GM18526 (cell line): Measurements from ENCODE around the gene AGO4.

Experiments
- POLR2A ChIP-seq: IDR thresholded peaks from 3 replicates; pipeline ENCODE4 v1.6.1; 2011; ENCODE audit not compliant: insufficient read length; ENCODE audit errors: extremely low read depth

Gene AGO4

DNA sequence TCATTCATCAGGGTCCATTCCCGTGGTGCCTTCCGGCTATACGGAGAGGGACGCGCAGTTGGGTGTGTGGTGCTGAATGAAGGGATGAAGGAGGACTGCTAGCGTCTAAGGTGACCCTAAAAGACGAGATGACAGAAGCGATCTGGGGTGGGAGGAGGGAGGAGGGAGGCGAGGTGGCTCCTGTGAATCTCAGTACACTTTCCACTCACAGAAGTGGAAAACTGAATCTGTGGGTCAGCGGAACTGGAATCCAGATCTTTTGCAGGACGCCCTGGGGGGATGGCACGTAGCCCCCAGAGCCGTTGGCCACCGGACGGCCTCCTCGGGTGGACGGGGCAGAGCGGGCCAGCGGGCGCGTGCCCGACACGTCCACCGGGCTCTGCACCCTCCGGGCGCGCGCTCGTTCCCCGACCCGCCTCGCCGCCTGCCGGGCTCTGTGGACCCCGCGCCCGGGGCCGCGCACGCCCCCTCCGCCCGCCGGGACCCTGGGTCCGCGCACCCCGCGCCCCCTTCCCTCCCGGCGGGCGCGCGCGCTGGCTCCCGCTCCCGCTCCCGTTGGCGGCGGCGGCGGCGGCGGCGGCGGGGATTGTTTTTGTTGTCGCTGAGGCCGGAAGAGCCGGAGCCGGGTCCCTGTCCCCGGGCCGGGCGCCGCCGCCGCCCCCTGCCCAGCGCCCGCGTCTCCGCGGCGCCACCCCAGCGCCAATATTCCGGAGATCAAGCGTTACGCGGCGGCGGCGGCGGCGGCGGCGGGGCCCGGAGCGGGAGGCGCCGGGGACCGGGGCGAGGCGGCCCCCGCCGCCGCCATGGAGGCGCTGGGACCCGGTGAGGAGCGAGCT lies at the start of gene AGO4:
AGO4 (plus strand) TSS at position 403 of the 836 bp plus-strand sequence; CDS start at position 804, 401 bp downstream.
- no peak for TF ChIP-seq POLR2A

DNA sequence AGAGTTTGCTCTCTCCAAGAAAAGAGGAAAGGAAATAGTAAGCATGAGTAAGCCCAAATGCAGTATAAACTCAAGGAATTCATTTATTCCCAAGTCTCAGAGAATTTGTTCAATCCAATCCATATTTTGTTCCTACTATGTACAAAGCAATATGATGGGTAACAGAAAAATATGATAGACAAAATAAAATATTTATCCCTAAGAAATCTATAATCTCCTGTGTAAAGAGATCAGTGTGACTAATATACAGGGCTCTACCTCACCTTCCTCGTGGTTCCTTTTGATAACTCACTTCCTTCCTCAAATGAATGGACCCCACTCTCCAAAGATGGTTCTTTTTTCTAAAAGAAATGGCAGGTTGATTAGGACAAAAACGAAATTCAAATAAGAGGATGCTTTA lies 45.7 kb upstream of the AGO4 start:
- TF ChIP-seq POLR2A = no peak

DNA sequence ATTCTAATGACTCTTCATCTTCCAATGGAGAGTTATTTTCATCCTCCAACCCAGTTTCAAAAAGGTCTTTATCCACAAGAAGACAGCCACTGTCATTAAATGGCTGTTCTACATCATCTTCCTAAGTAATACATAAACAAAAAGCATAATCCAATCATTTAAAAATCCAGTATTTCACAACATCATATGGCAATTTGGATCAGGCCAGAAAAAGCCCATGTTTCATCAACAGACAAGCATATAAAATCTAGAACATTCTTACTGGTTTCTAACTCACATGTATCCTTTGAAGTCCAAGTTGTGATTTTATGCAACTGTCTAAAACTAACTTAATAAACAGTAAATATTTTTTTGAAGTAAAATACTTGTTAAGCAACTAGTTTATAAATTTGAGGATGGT lies 44.6 kb upstream of the AGO4 start:
- no peak for TF ChIP-seq POLR2A

GRCh38 chr1:35764283-35764682 lies 43.5 kb upstream of the AGO4 start:
- TF ChIP-seq POLR2A = no peak

- TF ChIP-seq POLR2A = no peak
These were observed 39.2 kb upstream of the AGO4 start for GRCh38 chr1:35768350-35769187.

- TF ChIP-seq POLR2A = peak; percentile 75
These were observed 38.5 kb upstream of the AGO4 start for GRCh38 chr1:35769188-35769758.

DNA sequence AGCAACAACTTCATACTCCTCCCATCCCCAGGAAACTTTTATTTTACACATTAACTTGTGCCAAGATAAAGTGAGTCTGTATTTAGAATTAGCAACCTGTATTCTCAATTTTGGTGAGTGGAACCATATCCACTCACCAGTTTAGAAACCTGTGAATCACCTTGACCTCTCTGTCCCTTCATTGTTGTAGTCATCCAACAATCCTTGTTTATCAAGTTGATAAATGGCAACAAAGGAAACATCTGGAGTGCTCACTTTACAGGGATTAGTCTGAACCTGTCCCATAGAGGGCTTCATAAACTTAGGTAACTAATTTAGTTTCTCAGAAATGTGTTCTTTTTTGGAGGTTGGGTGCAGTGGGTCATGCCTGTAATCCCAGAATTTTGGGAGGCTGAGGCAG lies 34.1 kb upstream of the AGO4 start:
- TF ChIP-seq POLR2A = no peak

- no peak for TF ChIP-seq POLR2A
These were observed 30.7 kb upstream of the AGO4 start for GRCh38 chr1:35777109-35777508.

GRCh38 chr1:35783055-35783583 lies 24.7 kb upstream of the AGO4 start:
- TF ChIP-seq POLR2A = no peak

GRCh38 chr1:35788139-35788538 lies 19.7 kb upstream of the AGO4 start:
- TF ChIP-seq POLR2A = no peak

DNA sequence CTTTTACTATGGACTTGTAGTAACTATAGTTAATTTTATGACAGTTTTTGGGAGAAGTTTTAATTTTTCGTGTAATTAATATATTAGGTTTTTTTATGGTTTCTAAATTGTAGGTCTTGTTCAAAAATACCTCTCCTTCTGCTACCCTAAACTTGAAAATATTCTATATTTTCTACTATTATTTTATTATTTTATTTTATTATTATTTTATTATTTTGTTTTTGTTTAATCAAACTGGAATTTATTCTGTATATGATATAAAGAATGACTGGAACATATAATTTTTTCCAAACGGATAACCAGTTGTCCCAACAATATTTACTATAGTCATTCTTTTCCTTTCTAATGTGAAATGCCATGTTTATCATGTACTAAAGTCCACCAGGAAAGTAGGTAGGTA lies 17.1 kb upstream of the AGO4 start:
- no peak for TF ChIP-seq POLR2A

GRCh38 chr1:35795295-35795694 lies 12.5 kb upstream of the AGO4 start:
- TF ChIP-seq POLR2A = no peak

DNA sequence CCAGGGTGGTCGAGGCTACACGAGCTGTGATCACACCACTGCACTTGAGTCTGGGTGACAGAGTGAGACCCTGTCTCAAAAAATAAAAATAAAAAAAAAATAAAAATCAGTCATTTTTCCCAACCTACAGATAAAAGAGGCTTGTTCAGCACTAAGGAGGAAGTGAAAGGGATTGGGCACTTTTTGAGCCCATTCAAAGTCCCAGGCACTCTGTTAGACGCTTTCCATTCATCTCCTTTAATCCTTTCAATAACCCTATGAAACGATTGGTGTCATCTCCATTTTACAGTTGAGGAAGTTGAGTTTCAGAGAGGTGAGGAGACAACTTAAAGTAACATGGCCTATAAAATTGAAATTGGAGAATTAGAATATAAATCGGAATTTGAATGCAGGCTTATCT lies 10.4 kb upstream of the AGO4 start:
- TF ChIP-seq POLR2A = no peak

GRCh38 chr1:35808450-35809113 lies 766 bp downstream of the AGO4 start:
- TF ChIP-seq POLR2A = no peak
